HepG2 (cell line): ENCODE results near the gene SRC. TPM values are rescaled to one million over a fixed set of nuclear protein-coding genes. Genes with fewer than 3 reads are reported as not detected.

Experiments used
- ELF4 ChIP-seq: sonication (generic); formaldehyde crosslinking; IDR thresholded peaks from 2 replicates; pipeline ENCODE4 v1.5.0; 2020; ENCODE audit warnings: missing genetic modification reagents, mild to moderate bottlenecking, moderate library complexity, borderline replicate concordance
- KDM1A ChIP-seq: IDR thresholded peaks from 2 replicates; pipeline ENCODE4 v1.6.1; 2016; ENCODE audit warnings: missing compliant biosample characterization
- TBP ChIP-seq: sonication (generic); formaldehyde crosslinking; IDR thresholded peaks from 2 replicates; pipeline ENCODE4 v1.5.0; 2020; ENCODE audit warnings: missing genetic modification reagents
- ZNF317 ChIP-seq: sonication (generic); formaldehyde crosslinking; IDR thresholded peaks from 2 replicates; pipeline ENCODE4 v1.5.0; 2020; ENCODE audit warnings: mild to moderate bottlenecking, missing genetic modification reagents
- polyA plus RNA-seq, 8 experiments: library from polyadenylated mRNA; depleted of rRNA in 3 of 8; stranded (reverse) in 7 of 8; unstranded in 1 of 8; fragments of >200 nt; fragmentation: Illumina TruSeq in 4 of 8; extraction: Trizol in 4 of 8; gene quantifications; 2 replicates each; pipeline versions ENCODE4 v1.2.1 to v1.2.3, GENCODE V29; 2011 to 2016; ENCODE audit warnings: low read depth in 4 of 8, missing spikeins in 1 of 8, mixed read lengths in 1 of 8; ENCODE audit not compliant: insufficient read depth in 1 of 8
- total RNA-seq, 5 experiments: library from RNA; depleted of rRNA; stranded (reverse); fragments of >200 nt; fragmentation: Illumina TruSeq; extraction: Trizol; gene quantifications; 2 replicates each; pipeline ENCODE4 v1.2.3, GENCODE V29; 2016; ENCODE audit warnings: low read depth in 1 of 5
- TF ChIP-seq, protein P1 (sequence below): sonication (generic); formaldehyde crosslinking; IDR thresholded peaks from 2 replicates; pipeline ENCODE4 v1.4.0; 2020; ENCODE audit warnings: missing genetic modification reagents, borderline replicate concordance
- TF ChIP-seq, protein P2 (sequence below): sonication (generic); formaldehyde crosslinking; IDR thresholded peaks from 2 replicates; pipeline ENCODE4 v1.4.0; 2020; ENCODE audit warnings: missing genetic modification reagents, mild to moderate bottlenecking, borderline replicate concordance
- TF ChIP-seq, protein P3 (sequence below): sonication (generic); formaldehyde crosslinking; IDR thresholded peaks from 2 replicates; pipeline ENCODE4 v1.8.0; 2022; ENCODE audit warnings: missing genetic modification reagents, mild to moderate bottlenecking, borderline replicate concordance
- TF ChIP-seq, protein P4 (sequence below): sonication (generic); formaldehyde crosslinking; IDR thresholded peaks from 2 replicates; pipeline ENCODE4 v1.4.0; 2020; ENCODE audit warnings: missing genetic modification reagents, borderline replicate concordance
- TF ChIP-seq, protein P5 (sequence below): sonication (generic); formaldehyde crosslinking; IDR thresholded peaks from 2 replicates; pipeline ENCODE4 v1.8.1; 2023; ENCODE audit warnings: mild to moderate bottlenecking, inconsistent platforms, moderate library complexity, missing genetic modification reagents, borderline replicate concordance
- TF ChIP-seq, protein P6 (sequence below): fragments of 450-650 bp; IDR thresholded peaks from 2 replicates; pipeline ENCODE4 v1.6.1; 2017; ENCODE audit warnings: mild to moderate bottlenecking

Gene SRC
- total and polyA plus RNA-seq, 2 of the 13 experiments (the other 11 are each of a cell fraction or from before 2014, with no cell fraction given): 54.7 to 192 TPM

DNA sequence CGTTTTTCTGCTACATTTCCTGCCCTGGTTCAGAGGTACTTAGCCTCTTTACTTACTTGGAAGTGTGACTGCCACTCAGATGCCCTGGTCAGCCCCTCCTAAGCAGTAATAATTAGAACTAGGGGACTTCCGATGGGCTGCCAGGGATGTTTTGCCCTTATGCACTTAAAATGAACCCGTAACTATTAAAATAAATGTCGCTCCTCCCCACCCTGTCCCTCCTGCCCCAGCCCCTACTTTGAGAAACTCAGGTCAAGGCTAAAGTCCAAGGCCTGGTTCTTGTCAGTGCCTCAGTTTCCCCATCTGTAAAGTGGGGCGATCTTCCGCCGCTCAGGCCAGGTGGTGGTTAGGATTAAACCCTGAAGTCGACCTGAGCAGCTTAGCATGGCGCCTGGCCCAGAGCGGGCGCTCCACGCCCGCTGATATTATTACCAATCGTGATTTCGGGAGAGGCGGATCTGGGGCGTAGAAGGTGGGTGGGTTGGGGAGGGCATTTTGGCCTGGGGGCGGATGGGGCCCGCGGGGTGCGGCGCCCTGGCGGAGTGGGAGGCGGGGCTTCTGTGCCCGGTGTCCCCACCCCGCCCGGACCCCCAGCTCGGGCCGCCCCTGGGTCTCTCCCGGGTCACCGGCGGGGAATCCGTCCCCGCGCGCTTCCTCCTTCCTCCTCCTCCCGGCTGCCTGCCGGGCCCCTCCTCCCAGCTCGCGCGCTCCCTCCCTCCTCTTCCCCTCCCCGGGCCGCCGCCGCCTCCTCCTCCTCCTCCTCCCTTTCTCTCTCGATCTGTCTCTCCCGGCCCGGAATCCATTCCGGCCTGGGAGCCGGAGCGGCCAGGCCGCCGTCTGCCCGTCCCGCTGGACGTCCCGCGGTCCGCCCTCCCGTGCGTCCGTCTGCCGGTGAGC, at the start of gene SRC (continued):
- TF ChIP-seq, protein P1, sequence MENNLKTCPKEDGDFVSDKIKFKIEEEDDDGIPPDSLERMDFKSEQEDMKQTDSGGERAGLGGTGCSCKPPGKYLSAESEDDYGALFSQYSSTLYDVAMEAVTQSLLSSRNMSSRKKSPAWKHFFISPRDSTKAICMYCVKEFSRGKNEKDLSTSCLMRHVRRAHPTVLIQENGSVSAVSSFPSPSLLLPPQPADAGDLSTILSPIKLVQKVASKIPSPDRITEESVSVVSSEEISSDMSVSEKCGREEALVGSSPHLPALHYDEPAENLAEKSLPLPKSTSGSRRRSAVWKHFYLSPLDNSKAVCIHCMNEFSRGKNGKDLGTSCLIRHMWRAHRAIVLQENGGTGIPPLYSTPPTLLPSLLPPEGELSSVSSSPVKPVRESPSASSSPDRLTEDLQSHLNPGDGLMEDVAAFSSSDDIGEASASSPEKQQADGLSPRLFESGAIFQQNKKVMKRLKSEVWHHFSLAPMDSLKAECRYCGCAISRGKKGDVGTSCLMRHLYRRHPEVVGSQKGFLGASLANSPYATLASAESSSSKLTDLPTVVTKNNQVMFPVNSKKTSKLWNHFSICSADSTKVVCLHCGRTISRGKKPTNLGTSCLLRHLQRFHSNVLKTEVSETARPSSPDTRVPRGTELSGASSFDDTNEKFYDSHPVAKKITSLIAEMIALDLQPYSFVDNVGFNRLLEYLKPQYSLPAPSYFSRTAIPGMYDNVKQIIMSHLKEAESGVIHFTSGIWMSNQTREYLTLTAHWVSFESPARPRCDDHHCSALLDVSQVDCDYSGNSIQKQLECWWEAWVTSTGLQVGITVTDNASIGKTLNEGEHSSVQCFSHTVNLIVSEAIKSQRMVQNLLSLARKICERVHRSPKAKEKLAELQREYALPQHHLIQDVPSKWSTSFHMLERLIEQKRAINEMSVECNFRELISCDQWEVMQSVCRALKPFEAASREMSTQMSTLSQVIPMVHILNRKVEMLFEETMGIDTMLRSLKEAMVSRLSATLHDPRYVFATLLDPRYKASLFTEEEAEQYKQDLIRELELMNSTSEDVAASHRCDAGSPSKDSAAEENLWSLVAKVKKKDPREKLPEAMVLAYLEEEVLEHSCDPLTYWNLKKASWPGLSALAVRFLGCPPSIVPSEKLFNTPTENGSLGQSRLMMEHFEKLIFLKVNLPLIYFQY (CRISPR knock-in tag): peak; percentile 82; the same call in 1 of the 2 replicates
- TF ChIP-seq, protein P2, sequence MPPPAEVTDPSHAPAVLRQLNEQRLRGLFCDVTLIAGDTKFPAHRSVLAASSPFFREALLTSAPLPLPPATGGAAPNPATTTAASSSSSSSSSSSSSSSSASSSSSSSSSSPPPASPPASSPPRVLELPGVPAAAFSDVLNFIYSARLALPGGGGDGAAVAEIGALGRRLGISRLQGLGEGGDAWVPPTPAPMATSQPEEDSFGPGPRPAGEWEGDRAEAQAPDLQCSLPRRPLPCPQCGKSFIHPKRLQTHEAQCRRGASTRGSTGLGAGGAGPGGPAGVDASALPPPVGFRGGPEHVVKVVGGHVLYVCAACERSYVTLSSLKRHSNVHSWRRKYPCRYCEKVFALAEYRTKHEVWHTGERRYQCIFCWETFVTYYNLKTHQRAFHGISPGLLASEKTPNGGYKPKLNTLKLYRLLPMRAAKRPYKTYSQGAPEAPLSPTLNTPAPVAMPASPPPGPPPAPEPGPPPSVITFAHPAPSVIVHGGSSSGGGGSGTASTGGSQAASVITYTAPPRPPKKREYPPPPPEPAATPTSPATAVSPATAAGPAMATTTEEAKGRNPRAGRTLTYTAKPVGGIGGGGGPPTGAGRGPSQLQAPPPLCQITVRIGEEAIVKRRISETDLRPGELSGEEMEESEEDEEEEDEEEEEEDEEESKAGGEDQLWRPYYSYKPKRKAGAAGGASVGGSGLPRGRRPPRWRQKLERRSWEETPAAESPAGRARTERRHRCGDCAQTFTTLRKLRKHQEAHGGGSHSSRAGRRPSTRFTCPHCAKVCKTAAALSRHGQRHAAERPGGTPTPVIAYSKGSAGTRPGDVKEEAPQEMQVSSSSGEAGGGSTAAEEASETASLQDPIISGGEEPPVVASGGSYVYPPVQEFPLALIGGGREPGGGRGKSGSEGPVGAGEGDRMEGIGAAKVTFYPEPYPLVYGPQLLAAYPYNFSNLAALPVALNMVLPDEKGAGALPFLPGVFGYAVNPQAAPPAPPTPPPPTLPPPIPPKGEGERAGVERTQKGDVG: peak; percentile 72; the same call in 1 of the 2 replicates
- TF ChIP-seq, protein P3, sequence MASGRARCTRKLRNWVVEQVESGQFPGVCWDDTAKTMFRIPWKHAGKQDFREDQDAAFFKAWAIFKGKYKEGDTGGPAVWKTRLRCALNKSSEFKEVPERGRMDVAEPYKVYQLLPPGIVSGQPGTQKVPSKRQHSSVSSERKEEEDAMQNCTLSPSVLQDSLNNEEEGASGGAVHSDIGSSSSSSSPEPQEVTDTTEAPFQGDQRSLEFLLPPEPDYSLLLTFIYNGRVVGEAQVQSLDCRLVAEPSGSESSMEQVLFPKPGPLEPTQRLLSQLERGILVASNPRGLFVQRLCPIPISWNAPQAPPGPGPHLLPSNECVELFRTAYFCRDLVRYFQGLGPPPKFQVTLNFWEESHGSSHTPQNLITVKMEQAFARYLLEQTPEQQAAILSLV (CRISPR knock-in tag): 0 out of 2 replicates have a peak, but pooled peaks have one; percentile 22
- TF ChIP-seq, protein P4, sequence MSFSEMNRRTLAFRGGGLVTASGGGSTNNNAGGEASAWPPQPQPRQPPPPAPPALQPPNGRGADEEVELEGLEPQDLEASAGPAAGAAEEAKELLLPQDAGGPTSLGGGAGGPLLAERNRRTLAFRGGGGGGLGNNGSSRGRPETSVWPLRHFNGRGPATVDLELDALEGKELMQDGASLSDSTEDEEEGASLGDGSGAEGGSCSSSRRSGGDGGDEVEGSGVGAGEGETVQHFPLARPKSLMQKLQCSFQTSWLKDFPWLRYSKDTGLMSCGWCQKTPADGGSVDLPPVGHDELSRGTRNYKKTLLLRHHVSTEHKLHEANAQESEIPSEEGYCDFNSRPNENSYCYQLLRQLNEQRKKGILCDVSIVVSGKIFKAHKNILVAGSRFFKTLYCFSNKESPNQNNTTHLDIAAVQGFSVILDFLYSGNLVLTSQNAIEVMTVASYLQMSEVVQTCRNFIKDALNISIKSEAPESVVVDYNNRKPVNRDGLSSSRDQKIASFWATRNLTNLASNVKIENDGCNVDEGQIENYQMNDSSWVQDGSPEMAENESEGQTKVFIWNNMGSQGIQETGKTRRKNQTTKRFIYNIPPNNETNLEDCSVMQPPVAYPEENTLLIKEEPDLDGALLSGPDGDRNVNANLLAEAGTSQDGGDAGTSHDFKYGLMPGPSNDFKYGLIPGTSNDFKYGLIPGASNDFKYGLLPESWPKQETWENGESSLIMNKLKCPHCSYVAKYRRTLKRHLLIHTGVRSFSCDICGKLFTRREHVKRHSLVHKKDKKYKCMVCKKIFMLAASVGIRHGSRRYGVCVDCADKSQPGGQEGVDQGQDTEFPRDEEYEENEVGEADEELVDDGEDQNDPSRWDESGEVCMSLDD (CRISPR knock-in tag): peak; percentile 49; the same call in 1 of the 2 replicates
- TF ChIP-seq, protein P5, sequence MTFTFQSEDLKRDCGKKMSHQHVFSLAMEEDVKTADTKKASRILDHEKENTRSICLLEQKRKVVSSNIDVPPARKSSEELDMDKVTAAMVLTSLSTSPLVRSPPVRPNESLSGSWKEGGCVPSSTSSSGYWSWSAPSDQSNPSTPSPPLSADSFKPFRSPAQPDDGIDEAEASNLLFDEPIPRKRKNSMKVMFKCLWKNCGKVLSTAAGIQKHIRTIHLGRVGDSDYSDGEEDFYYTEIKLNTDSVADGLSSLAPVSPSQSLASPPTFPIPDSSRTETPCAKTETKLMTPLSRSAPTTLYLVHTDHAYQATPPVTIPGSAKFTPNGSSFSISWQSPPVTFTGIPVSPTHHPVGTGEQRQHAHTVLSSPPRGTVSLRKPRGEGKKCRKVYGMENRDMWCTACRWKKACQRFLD: no peak
- TF ChIP-seq, protein P6, sequence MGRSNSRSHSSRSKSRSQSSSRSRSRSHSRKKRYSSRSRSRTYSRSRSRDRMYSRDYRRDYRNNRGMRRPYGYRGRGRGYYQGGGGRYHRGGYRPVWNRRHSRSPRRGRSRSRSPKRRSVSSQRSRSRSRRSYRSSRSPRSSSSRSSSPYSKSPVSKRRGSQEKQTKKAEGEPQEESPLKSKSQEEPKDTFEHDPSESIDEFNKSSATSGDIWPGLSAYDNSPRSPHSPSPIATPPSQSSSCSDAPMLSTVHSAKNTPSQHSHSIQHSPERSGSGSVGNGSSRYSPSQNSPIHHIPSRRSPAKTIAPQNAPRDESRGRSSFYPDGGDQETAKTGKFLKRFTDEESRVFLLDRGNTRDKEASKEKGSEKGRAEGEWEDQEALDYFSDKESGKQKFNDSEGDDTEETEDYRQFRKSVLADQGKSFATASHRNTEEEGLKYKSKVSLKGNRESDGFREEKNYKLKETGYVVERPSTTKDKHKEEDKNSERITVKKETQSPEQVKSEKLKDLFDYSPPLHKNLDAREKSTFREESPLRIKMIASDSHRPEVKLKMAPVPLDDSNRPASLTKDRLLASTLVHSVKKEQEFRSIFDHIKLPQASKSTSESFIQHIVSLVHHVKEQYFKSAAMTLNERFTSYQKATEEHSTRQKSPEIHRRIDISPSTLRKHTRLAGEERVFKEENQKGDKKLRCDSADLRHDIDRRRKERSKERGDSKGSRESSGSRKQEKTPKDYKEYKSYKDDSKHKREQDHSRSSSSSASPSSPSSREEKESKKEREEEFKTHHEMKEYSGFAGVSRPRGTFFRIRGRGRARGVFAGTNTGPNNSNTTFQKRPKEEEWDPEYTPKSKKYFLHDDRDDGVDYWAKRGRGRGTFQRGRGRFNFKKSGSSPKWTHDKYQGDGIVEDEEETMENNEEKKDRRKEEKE: no peak
- TF ChIP-seq ELF4 (CRISPR knock-in tag) (peak; percentile 34; the same call in 1 of the 2 replicates), KDM1A (CRISPR knock-in tag) (no peak), ZNF317 (no peak), TBP (CRISPR knock-in tag) (0 out of 2 replicates have a peak, but pooled peaks have one; percentile 9)
